CD4-positive, alpha-beta T cell (primary cell): Measurements from ENCODE around the gene SNX19. TPM values are rescaled to one million over a fixed set of nuclear protein-coding genes. Genes with fewer than 3 reads are reported as not detected.

Experiments
- ATAC-seq: fragments of 200-7000 bp; cut with Tn5 transposase; one replicate; pipeline ENCODE4 v1.10.0; 2022; ENCODE audit warnings: mild to moderate bottlenecking; ENCODE audit not compliant: poor library complexity
- CTCF ChIA-PET: fragments of 350-600 bp; sonication (Branson Sonifier 250); formaldehyde crosslinking; loops from one replicate; lab custom pipeline; 2021; ENCODE audit warnings: antibody characterized with exemption, inconsistent platforms; lab: Charles Lee
- POLR2A ChIA-PET: fragments of 350-600 bp; sonication (Branson Sonifier 250); formaldehyde crosslinking; loops from one replicate; lab custom pipeline; 2021; ENCODE audit warnings: antibody characterized with exemption, inconsistent platforms; lab: Charles Lee
- DNase-seq, 14 experiments: peaks; one replicate each; pipeline ENCODE4 v3.0.0-alpha.2; 2013 to 2020; ENCODE audit warnings: mixed read lengths in 2 of 14
- H3K27ac ChIP-seq, 2 donors: one replicate each; pipeline versions ENCODE4 v1.5.1 to v1.7.0; 2013; ENCODE audit warnings: low read length in 2 of 2, low read depth in 1 of 2, mild to moderate bottlenecking in 1 of 2
- H3K27me3 ChIP-seq, 2 experiments: 1 replicate in 1 of 2; 2 replicates in 1 of 2; pipeline versions ENCODE4 v1.6.1 to v1.7.0; 2013; ENCODE audit warnings: low read length in 2 of 2, control low read depth in 1 of 2, mild to moderate bottlenecking in 1 of 2, moderate library complexity in 1 of 2; ENCODE audit not compliant: insufficient read depth in 2 of 2, control insufficient read depth in 1 of 2
- H3K36me3 ChIP-seq: one replicate; pipeline ENCODE4 v1.6.1; 2013; ENCODE audit warnings: low read length, control low read depth; ENCODE audit not compliant: insufficient read depth
- H3K4me1 ChIP-seq: one replicate; pipeline ENCODE4 v1.6.1; 2013; ENCODE audit warnings: low read length, control low read depth; ENCODE audit not compliant: insufficient read depth
- H3K4me3 ChIP-seq: one replicate; pipeline ENCODE4 v1.5.1; 2013; ENCODE audit warnings: mild to moderate bottlenecking, low read length, moderate library complexity
- H3K9me3 ChIP-seq, 2 experiments: 1 replicate in 1 of 2; 2 replicates in 1 of 2; pipeline versions ENCODE4 v1.6.1 to v1.7.0; 2013; ENCODE audit warnings: low read length in 2 of 2, mild to moderate bottlenecking in 2 of 2, control low read depth in 1 of 2, moderate library complexity in 1 of 2; ENCODE audit not compliant: control insufficient read depth in 1 of 2, insufficient read depth in 1 of 2
- H3K27ac Mint-ChIP-seq: one replicate; pipeline ENCODE4 v1.8.0; 2020; ENCODE audit warnings: mixed read lengths
- H3K27me3 Mint-ChIP-seq: one replicate; pipeline ENCODE4 v1.8.0; 2021; ENCODE audit warnings: mixed read lengths
- H3K36me3 Mint-ChIP-seq: one replicate; pipeline ENCODE4 v1.8.0; 2021; ENCODE audit warnings: low read depth, mixed read lengths
- H3K4me1 Mint-ChIP-seq: one replicate; pipeline ENCODE4 v1.8.0; 2021; ENCODE audit warnings: low read depth, mixed read lengths
- H3K4me3 Mint-ChIP-seq: one replicate; pipeline ENCODE4 v1.8.0; 2020; ENCODE audit warnings: mild to moderate bottlenecking, mixed read lengths
- H3K9me3 Mint-ChIP-seq: one replicate; pipeline ENCODE4 v1.8.0; 2020; ENCODE audit warnings: mixed read lengths
- CTCF ChIP-seq: fragments of 200-600 bp; IDR thresholded peaks from one replicate; pipeline ENCODE4 v1.8.0; 2022; ENCODE audit warnings: antibody characterized with exemption, mild to moderate bottlenecking
- intact Hi-C, 2 experiments: fragments of 100-400 bp; cut with DNase I in 1 of 2; cut with micrococcal nuclease in 1 of 2; formaldehyde crosslinking; loops; one replicate each; pipeline versions ENCODE4 v1.15.1 to v1.9.0; 2023 to 2025; cut with DNase I, micrococcal nuclease
- total RNA-seq, 174 experiments: library from RNA in 2 of 174; stranded (reverse) in 2 of 174; gene quantifications; one replicate each; pipeline ENCODE4 v1.2.3 and lab custom pipeline; 2021 to 2026

Gene SNX19
- total RNA-seq, 2 experiments from 2014 or later: 41.2 to 43.8 TPM

GRCh38 chr11:130861902-130862860 is 54.1 kb downstream of the SNX19 start:
- H3K36me3 ChIP-seq: peaks cover 3% of the 10 kb centered on the region
- ChIA-PET CTCF (interaction anchor here (0.6 to 2.8 kb wide), 22 partner anchors 9 to 649 kb away, joined by 3 to 13 read pairs (median 4); partner anchors contain the start of gene SNX19), POLR2A (interaction anchor here (1.6 kb wide), 1 partner anchor 649 kb away, joined by 3 read pairs; no protein-coding TSS in a partner anchor)
- intact Hi-C loops: loop anchor here (1.0 kb wide), 4 partner anchors 427 to 649 kb away; no protein-coding TSS in a partner anchor
- peak; percentile 100 for TF ChIP-seq CTCF
- peaks cover 7% of the 10 kb centered on the region for H3K4me1 ChIP-seq
- ATAC-seq: peak; percentile 94
- H3K4me1 Mint-ChIP-seq: no peaks in the 10 kb centered on the region
- peak; percentile 73 to 94 (median 84) for DNase-seq
- no peak overlapping the region for H3K4me3 Mint-ChIP-seq
- H3K27ac Mint-ChIP-seq: no peak overlapping the region
- H3K27me3 Mint-ChIP-seq: peaks cover 2% of the 10 kb centered on the region
- H3K4me3 ChIP-seq: no peak overlapping the region
- H3K9me3 ChIP-seq: no peaks in the 10 kb centered on the region
- no peaks in the 10 kb centered on the region for H3K27me3 ChIP-seq
- H3K27ac ChIP-seq: no peak overlapping the region
- H3K9me3 Mint-ChIP-seq: no peaks in the 10 kb centered on the region
- no peaks in the 10 kb centered on the region for H3K36me3 Mint-ChIP-seq

- no peaks in the 10 kb centered on the region for H3K4me1 Mint-ChIP-seq
Measured at GRCh38 chr11:130861283-130861682, 55.0 kb downstream of the SNX19 start.

GRCh38 chr11:130859886-130860285 is 56.4 kb downstream of the SNX19 start:
- ChIA-PET CTCF (interaction anchor here (1.4 to 2.8 kb wide), 4 partner anchors 9 to 647 kb away, joined by 3 to 8 read pairs (median 6); no protein-coding TSS in a partner anchor), POLR2A (no interaction called here)
- Histone ChIP-seq H3K27me3 (no peaks in the 10 kb centered on the region), H3K9me3 (no peaks in the 10 kb centered on the region), H3K36me3 (peaks cover 3% of the 10 kb centered on the region), H3K4me3 (no peak overlapping the region), H3K4me1 (peaks cover 7% of the 10 kb centered on the region), H3K27ac (no peak overlapping the region)
- intact Hi-C loops: no loop called here
- Mint-ChIP-seq H3K4me3 (no peak overlapping the region), H3K27ac (no peak overlapping the region), H3K9me3 (no peaks in the 10 kb centered on the region), H3K36me3 (no peaks in the 10 kb centered on the region), H3K4me1 (no peaks in the 10 kb centered on the region), H3K27me3 (peaks cover 24% of the 10 kb centered on the region)
- no peak for TF ChIP-seq CTCF
- DNase-seq (no peak), ATAC-seq (no peak)

More at GRCh38 chr11:130861283-130861682, 55.0 kb downstream of the SNX19 start:
- ATAC-seq: no peak
- Histone ChIP-seq H3K27me3 (no peaks in the 10 kb centered on the region), H3K27ac (no peak overlapping the region), H3K9me3 (no peaks in the 10 kb centered on the region), H3K4me3 (no peak overlapping the region), H3K36me3 (peaks cover 3% of the 10 kb centered on the region), H3K4me1 (peaks cover 7% of the 10 kb centered on the region)
- Mint-ChIP-seq H3K27ac (no peak overlapping the region), H3K9me3 (no peaks in the 10 kb centered on the region), H3K4me3 (no peak overlapping the region), H3K27me3 (peaks cover 10% of the 10 kb centered on the region), H3K36me3 (no peaks in the 10 kb centered on the region)
- peak in 1 of 14 experiments; percentile 14 for DNase-seq
- intact Hi-C loops: no loop called here
- ChIA-PET POLR2A (no interaction called here), CTCF (interaction anchor here (0.7 to 2.8 kb wide), 8 partner anchors 10 to 649 kb away, joined by 3 to 13 read pairs (median 8); partner anchors contain the start of gene SNX19)
- TF ChIP-seq CTCF: no peak
